ENCODE data around the gene ABHD1.

The ABHD1 gene

DNA sequence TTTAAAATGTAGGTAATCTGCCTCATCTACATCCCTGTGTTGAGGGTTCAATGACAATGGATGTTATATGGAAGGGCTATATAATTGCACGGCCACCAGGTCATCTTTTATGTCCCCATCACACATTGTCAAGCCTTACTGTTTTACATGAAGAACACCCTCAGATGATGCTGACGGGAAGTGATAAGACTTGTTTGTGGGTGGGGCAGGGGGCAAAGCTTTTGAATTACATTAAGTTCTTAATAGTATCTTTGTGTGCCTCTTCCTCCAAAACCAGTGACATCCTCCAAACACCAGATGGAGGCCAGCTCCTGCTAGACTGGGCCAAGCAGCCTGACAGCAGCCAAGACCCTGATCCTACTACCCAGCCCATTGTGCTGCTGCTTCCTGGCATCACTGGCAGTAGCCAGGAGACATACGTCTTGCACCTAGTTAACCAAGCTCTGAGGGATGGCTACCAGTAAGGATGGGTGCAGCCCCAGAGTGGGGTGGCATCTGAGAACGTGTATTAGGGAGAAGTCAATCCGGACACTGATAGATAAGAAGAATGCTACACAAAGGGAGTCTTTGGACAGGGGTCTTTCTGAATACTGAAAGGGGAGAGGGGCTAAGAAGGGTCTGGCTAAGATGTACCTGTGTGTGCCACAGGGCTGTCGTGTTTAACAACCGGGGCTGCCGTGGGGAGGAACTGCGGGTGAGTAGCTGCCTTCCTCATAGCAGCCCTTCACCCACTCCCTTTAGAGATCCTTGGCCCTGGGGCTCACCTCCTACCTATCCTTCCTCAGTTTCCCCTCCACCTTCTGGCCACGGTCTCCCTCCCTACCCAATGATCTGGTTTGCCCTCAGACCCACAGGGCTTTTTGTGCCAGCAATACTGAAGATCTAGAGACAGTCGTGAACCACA, 5.3 kb downstream of the ABHD1 start:
- TF ChIP-seq, protein P1, sequence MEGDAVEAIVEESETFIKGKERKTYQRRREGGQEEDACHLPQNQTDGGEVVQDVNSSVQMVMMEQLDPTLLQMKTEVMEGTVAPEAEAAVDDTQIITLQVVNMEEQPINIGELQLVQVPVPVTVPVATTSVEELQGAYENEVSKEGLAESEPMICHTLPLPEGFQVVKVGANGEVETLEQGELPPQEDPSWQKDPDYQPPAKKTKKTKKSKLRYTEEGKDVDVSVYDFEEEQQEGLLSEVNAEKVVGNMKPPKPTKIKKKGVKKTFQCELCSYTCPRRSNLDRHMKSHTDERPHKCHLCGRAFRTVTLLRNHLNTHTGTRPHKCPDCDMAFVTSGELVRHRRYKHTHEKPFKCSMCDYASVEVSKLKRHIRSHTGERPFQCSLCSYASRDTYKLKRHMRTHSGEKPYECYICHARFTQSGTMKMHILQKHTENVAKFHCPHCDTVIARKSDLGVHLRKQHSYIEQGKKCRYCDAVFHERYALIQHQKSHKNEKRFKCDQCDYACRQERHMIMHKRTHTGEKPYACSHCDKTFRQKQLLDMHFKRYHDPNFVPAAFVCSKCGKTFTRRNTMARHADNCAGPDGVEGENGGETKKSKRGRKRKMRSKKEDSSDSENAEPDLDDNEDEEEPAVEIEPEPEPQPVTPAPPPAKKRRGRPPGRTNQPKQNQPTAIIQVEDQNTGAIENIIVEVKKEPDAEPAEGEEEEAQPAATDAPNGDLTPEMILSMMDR (conservative IDR thresholded peaks at IDR 0.05; ENCODE audit: low read length), result no peak
- no peak for DNase-seq (ENCODE audit: low read depth)
- H3K4me3 ChIP-seq (ENCODE audit: low read length), result no peak overlapping the region

GRCh38 chr2:27130396-27130795, 6.8 kb downstream of the ABHD1 start:
- TF ChIP-seq, protein P1 (conservative IDR thresholded peaks at IDR 0.05; ENCODE audit: low read length), result no peak
- no peak overlapping the region for H3K4me3 ChIP-seq (ENCODE audit: low read length)
- no peak for DNase-seq (ENCODE audit: low read depth)

DNA sequence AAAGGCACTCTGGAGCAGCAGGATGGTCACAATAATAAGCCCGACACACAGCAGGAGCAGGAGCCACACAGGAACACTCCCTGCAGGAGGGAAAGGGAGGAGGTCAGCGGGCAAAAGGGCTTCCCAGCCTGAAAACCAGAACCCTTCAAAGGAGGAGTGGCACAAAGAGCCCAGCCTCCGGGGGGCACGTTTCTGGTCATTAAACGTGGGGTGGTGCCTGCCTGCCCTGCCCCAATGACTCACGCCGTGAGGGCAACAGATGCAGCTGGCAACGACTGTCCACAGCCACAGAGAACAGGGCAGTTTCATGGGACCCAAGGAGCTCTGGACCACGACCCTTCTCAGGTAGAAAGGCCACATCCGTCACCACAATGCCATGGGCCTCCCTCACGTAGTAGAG, 7.8 kb downstream of the ABHD1 start:
- no peak overlapping the region for H3K4me3 ChIP-seq (ENCODE audit: low read length)
- DNase-seq (ENCODE audit: low read depth), result no peak
- TF ChIP-seq, protein P1 (conservative IDR thresholded peaks at IDR 0.05; ENCODE audit: low read length), result no peak

DNA sequence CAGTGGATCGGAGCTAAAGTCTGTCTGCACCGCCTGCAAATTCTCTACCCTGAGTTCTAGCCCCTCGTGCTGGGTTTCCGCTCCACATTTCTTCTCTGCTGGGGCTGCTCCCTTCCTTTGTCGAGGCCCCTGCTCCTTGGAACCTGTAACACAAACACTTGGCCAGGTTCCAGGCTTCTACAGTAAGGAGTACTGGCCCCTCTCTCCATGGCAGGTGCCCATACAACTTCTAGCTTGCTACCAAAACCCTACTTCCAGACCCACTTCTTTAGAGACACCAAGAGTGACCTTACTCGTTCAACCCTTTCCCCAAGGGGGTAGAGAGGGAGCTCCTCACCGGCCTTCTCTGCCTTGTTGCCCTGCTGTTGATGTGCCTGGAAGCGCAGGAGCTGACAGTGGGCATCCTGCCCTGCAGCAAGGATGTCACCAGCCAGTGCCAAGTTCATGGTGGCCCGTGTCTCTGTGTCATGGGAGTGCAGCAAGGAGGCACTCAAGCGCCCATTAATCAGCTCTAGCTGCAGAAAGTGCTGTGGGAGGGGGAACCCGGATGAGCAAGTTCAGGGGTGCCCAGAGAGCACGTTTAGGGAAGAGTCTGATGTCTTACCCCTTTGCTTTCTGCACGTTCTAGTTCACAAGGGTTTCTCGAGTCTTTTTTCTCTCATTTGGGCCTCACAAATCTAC, 9.7 kb downstream of the ABHD1 start:
- no peak for DNase-seq (ENCODE audit: low read depth)

GRCh38 chr2:27133905-27134780, 10.5 kb downstream of the ABHD1 start, which contains the start of gene PREB:
Gene PREB (minus strand): TSS chr2:27134636. CDS start chr2:27134421, 215 bp downstream.
- TF ChIP-seq, protein P1 (conservative IDR thresholded peaks at IDR 0.05; ENCODE audit: low read length), result peak; percentile 55
- H3K4me3 ChIP-seq (ENCODE audit: low read length), result peak within 1 kb of the TSS; percentile 86
- DNase-seq (ENCODE audit: low read depth), result peak; percentile 90

More for the DNA sequence above, 9.7 kb downstream of the ABHD1 start:
- TF ChIP-seq, protein P1 (conservative IDR thresholded peaks at IDR 0.05; ENCODE audit: low read length), result no peak
- peak overlapping the region; percentile 86 for H3K4me3 ChIP-seq (ENCODE audit: low read length)

DNA sequence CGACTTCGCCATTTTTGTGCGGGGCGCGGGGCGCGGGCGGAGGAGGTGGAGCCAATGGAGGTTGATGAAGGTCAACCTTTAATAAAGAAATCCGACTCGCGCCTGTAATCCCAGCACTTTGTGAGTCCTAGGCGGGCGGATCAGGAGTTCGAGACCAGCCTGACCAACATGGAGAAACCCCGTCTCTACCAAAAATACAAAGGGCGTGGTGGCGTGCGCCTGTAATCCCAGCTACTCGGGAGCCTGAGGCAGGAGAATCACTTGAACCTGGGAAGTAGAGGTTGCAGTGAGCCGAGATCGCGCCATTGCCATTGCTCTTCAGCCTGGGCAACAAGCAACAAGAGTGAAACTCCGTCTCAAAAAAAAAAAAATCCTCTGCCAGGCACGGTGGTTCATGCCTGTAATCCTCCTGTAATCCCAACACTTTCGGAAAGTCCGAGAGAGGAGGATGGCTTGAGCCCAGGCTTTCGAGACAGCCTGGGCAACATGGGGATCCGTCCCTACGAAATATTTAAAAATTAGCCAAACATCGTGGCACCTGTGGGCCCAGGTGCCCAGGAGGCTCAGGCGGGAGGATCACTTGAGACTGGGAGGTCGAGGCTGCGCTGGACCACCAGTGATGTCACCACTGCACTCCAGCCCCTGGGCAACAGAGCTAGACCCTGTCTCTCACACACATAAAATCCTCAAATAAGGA, 11.3 kb downstream of the ABHD1 start:
- DNase-seq (ENCODE audit: low read depth), result no peak
- TF ChIP-seq, protein P1 (conservative IDR thresholded peaks at IDR 0.05; ENCODE audit: low read length), result no peak
- H3K4me3 ChIP-seq (ENCODE audit: low read length), result peak overlapping the region; percentile 30

Measured in AG10803 (cell line).